NOMO-1 treated with DMSO at 0.1 percent for 48 hours (cell line): ENCODE measurements around the gene MROH7.
"Not testable (repeated sequence)": the region's sequence is repeated elsewhere in the genome, so short reads cannot be mapped to it uniquely, and the experiment has no call there.

ENCODE experiments used
- DNase-seq: peaks from one replicate; lab custom pipeline; 2025; ENCODE audit not compliant: unreplicated experiment; lab: John Stamatoyannopoulos, UW

MROH7 gene

GRCh38 chr1:54609301-54609921 lies 32.2 kb upstream of the MROH7 start:
- DNase-seq, result no peak

GRCh38 chr1:54610048-54610447 lies 31.5 kb upstream of the MROH7 start:
- DNase-seq, result no peak

- no peak for DNase-seq
These were observed 30.7 kb upstream of the MROH7 start for GRCh38 chr1:54610601-54611580.

- DNase-seq, result no peak
These were observed 30.0 kb upstream of the MROH7 start for GRCh38 chr1:54611621-54612020.

GRCh38 chr1:54614024-54614423 lies 27.6 kb upstream of the MROH7 start:
- no peak for DNase-seq

- no peak for DNase-seq
These were observed 27.0 kb upstream of the MROH7 start for GRCh38 chr1:54614563-54614962.

- DNase-seq, result peak; percentile 43
These were observed 25.9 kb upstream of the MROH7 start for GRCh38 chr1:54615531-54616279.

- no peak for DNase-seq
These were observed 21.8 kb upstream of the MROH7 start for GRCh38 chr1:54619749-54620148.

- no peak for DNase-seq
These were observed 18.2 kb upstream of the MROH7 start, which contains the start of gene FAM151A for GRCh38 chr1:54623216-54624007. TSS of gene FAM151A (minus strand) at chr1:54623525. CDS start at chr1:54623395, 130 bp downstream.

GRCh38 chr1:54624466-54625464 lies 16.8 kb upstream of the MROH7 start:
- DNase-seq, result no peak

GRCh38 chr1:54627196-54627595 lies 14.4 kb upstream of the MROH7 start:
- DNase-seq, result no peak

GRCh38 chr1:54635804-54636203 lies 5.8 kb upstream of the MROH7 start:
- DNase-seq, result not testable (repeated sequence)

- not testable (repeated sequence) for DNase-seq
These were observed 4.8 kb upstream of the MROH7 start for GRCh38 chr1:54636461-54637446.

GRCh38 chr1:54640361-54640760 lies 1.2 kb upstream of the MROH7 start:
- DNase-seq, result no peak

- peak; percentile 0 for DNase-seq
These were observed 2.1 kb downstream of the MROH7 start for GRCh38 chr1:54643736-54644135.

- no peak for DNase-seq
These were observed 4.5 kb downstream of the MROH7 start for GRCh38 chr1:54645806-54646676.
